ENCODE data around the gene GRHL3.

GRCh38 chr1:24308365-24309015, 10.7 kb upstream of the GRHL3 start:
- TF ChIP-seq POLR2A (IDR thresholded peaks at IDR 0.05) (no peak), CTCF (IDR thresholded peaks at IDR 0.05) (no peak)

All from thyroid gland (tissue), 4 donors.